Upper lobe of left lung (tissue), 4 donors: ENCODE results near the gene CASTOR2.
"Not testable (repeated sequence)": the region's sequence is repeated elsewhere in the genome, so short reads cannot be mapped to it uniquely, and the experiment has no call there.

Experiments
- POLR2AphosphoS5 ChIP-seq, 2 donors: sonication (generic); formaldehyde crosslinking; IDR thresholded peaks; one replicate each; pipeline ENCODE4 v1.5.1; 2017; ENCODE audit warnings: antibody characterized with exemption in 2 of 2
- TF ChIP-seq, protein P1 (sequence below), 6 experiments: fragments of 450-650 bp in 4 of 6; fragments of 200-600 bp in 2 of 6; sonication (generic) in 2 of 6; IDR thresholded peaks; one replicate each; pipeline ENCODE4 v1.5.1; 2016 to 2019; ENCODE audit warnings: antibody characterized with exemption in 6 of 6

DNA sequence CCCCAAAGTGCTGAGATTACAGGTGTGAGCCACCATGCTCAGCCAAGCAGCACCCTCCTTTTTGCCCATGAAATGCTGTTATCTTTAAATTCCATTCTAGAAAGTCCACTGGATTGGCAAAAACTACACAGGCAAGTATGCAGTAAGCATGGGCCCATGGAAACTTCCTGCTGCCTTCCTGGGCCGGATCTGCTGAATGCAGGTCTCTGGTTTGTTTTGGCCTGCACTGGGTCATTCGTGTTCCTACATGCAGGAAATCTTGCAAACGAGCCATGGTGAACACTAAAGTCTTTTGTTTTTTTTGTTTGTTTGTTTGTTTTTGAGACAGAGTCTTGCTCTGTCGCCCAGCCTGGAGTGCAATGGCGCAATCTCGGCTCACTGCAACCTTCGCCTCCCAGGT is 7.9 kb downstream of the CASTOR2 start:
- TF ChIP-seq, protein P1, sequence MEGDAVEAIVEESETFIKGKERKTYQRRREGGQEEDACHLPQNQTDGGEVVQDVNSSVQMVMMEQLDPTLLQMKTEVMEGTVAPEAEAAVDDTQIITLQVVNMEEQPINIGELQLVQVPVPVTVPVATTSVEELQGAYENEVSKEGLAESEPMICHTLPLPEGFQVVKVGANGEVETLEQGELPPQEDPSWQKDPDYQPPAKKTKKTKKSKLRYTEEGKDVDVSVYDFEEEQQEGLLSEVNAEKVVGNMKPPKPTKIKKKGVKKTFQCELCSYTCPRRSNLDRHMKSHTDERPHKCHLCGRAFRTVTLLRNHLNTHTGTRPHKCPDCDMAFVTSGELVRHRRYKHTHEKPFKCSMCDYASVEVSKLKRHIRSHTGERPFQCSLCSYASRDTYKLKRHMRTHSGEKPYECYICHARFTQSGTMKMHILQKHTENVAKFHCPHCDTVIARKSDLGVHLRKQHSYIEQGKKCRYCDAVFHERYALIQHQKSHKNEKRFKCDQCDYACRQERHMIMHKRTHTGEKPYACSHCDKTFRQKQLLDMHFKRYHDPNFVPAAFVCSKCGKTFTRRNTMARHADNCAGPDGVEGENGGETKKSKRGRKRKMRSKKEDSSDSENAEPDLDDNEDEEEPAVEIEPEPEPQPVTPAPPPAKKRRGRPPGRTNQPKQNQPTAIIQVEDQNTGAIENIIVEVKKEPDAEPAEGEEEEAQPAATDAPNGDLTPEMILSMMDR (IDR thresholded peaks at IDR 0.05), result not testable (repeated sequence)
- not testable (repeated sequence) for TF ChIP-seq POLR2AphosphoS5 (IDR thresholded peaks at IDR 0.05)
